GM19395 (cell line): Measurements from ENCODE around the gene PRDM4.

ENCODE experiments used
- ATAC-seq: cut with Tn5 transposase; IDR thresholded peaks from one replicate; pipeline ENCODE4 v1.9.1; 2021; ENCODE audit warnings: mild to moderate bottlenecking, moderate library complexity; ENCODE audit not compliant: unreplicated experiment

PRDM4 gene

GRCh38 chr12:107760809-107761501, at the start of gene PRDM4:
TSS of gene PRDM4 (minus strand) at chr12:107761137. CDS start at chr12:107760515, 622 bp downstream.
- ATAC-seq = peak; percentile 94

- no peak for ATAC-seq
Measured at GRCh38 chr12:107807471-107808150, 46.7 kb upstream of the PRDM4 start.

- no peak for ATAC-seq
Measured at GRCh38 chr12:107805488-107806180, 44.7 kb upstream of the PRDM4 start.

GRCh38 chr12:107803092-107803491, 42.2 kb upstream of the PRDM4 start:
- ATAC-seq = no peak

- no peak for ATAC-seq
Measured at GRCh38 chr12:107801150-107801549, 40.2 kb upstream of the PRDM4 start.

- ATAC-seq = no peak
Measured at GRCh38 chr12:107798580-107798979, 37.6 kb upstream of the PRDM4 start.

- ATAC-seq = no peak
Measured at GRCh38 chr12:107794451-107794850, 33.5 kb upstream of the PRDM4 start.

GRCh38 chr12:107791465-107792089, 30.6 kb upstream of the PRDM4 start:
- ATAC-seq = no peak

GRCh38 chr12:107788690-107789458, 27.9 kb upstream of the PRDM4 start:
- no peak for ATAC-seq

- ATAC-seq = no peak
Measured at GRCh38 chr12:107788281-107788680, 27.3 kb upstream of the PRDM4 start.

GRCh38 chr12:107783406-107784376, 22.8 kb upstream of the PRDM4 start:
- ATAC-seq = peak; percentile 70

GRCh38 chr12:107782067-107782466, 21.1 kb upstream of the PRDM4 start:
- ATAC-seq = no peak

GRCh38 chr12:107780298-107780697, 19.4 kb upstream of the PRDM4 start:
- ATAC-seq = no peak

GRCh38 chr12:107779077-107779831, 18.3 kb upstream of the PRDM4 start:
- ATAC-seq = peak; percentile 73

GRCh38 chr12:107778383-107779025, 17.6 kb upstream of the PRDM4 start:
- ATAC-seq = no peak

- ATAC-seq = no peak
Measured at GRCh38 chr12:107776171-107776570, 15.2 kb upstream of the PRDM4 start.

GRCh38 chr12:107775093-107775721, 14.3 kb upstream of the PRDM4 start:
- ATAC-seq = no peak
